SW480 (cell line): ENCODE measurements around the gene EYS.
"Not testable (repeated sequence)": the region's sequence is repeated elsewhere in the genome, so short reads cannot be mapped to it uniquely, and the experiment has no call there.

Experiments used
- DNase-seq: peaks from one replicate; pipeline ENCODE4 v3.0.0-alpha.2; 2016; ENCODE audit warnings: low spot score

Gene EYS

DNA sequence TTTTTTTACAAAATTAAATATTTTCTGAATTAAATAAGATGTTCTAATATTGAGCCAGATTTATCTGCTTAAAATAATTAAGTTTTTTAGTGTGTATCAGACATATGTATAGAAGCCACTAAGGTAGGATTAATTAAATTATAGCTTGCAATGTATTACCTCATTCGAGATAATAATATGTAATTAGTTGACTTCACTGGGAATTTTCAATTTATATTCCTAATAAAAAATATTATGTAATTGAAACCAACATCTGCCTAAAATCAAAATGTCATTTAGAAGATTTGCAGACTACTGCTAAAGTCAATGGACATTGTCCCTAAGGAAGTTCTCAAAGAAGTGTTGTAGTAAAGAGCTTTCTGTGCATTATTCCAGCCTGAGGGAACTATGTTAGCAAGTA is 254.7 kb downstream of the EYS start:
- no peak for DNase-seq

DNA sequence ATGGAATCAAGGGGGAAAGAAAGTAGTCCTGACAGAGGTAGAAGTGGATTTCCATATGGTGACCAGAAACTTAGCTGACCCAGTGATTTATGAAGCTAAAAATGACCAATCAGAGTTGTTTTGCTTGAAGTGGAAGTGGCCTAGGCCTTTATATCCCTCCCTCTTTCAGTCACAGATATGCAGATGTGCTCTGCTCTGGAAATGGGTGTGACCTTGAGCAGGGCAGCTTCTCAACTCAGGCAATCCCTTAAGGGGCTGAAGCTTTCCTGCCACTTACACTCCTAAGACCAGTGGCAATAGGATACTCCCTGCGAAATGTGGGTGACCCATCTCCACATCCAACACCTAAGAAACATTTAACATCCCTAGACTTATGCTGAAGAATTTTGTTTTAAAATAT is 256.6 kb downstream of the EYS start:
- no peak for DNase-seq

DNA sequence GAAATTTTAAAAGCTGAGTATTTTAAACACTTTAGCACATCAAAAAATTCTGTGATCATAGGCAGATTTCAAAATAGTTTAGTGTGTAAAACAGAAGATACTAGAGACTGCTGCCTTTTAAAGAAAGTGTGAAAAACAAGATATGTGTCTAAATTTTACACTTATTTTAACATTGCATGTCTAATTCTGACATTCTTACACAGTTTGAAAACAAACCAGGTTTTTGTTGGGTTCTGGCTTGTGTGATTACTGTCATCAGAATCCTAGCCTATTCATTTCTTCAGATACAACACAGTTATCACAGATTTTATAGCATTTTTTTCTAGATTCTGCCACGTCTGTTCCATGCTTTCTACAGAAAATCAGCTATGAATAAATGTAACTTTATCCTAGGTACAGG is 257.1 kb downstream of the EYS start:
- DNase-seq = no peak

DNA sequence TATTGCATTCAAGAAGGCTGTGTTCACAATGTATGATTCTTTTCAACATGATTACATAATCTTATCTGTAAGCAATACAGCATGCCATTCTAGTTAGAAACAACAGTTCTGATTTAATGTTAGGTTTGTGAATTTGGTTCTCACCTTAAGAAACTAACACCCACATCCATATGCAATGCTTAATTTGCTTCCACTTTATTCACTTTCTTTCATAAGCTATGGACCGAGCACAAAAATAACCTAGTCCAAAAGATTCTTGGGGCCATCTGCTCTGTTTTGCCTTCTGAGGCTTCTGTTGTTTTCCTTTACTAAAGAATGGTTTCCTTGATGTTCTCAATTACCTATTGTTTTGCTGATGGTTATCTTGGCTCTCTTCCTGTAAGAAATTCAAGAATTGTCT is 258.2 kb downstream of the EYS start:
- DNase-seq = no peak

DNA sequence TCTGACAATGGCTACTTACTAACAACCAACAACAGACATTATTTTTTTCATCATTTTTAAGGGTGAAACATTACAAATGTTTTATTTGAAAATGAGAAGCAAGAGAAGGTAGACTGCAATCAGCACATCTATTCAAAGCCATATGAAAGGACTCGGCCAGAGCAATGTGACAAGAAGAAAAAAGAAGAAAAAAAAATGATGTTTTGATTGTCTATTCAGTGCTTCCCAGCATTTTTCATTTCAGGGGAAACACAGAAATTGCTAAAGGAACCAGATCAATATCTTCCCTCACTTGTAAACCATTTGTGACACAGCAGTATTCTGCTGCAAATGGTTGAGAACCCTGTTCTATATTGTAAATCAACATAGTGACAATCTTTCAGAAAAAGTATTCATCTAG is 270.7 kb downstream of the EYS start:
- no peak for DNase-seq

DNA sequence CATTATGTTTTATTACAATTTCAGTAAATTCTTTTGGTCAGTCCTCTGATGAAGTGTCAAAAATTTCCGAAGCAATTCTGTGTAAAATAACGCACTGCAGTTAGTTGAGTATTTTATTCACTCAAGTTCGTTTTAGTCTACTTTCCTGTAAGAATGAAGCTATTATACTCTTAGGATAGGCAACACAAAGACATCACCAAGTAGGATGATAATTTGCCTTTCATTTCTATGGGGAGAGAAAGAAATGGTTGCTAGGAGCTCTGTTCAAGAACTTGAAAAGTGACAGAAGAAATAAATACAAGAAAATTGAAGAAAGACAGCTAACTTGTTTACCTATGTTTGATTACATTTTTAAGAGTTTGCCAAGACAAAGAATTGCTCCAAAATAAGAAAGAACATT is 290.4 kb downstream of the EYS start:
- no peak for DNase-seq

DNA sequence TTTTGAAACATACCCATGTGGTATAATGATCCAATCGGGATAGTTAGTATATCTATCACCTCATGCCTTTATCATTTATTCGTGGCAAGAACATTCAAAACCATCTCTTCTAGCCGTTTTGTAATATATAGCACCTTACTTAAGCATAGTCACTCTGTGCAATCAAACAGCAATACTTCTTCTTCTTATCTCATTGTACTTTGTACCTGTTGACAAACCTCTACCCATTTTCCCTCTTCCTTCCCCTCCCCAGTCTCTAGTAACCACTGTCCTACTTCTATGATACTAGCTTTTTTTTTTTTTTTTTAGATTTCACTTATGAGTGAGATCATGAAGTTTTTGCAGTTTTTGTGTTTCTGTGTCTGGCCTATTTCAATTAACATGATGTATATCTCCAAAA is 296.7 kb downstream of the EYS start:
- no peak for DNase-seq

DNA sequence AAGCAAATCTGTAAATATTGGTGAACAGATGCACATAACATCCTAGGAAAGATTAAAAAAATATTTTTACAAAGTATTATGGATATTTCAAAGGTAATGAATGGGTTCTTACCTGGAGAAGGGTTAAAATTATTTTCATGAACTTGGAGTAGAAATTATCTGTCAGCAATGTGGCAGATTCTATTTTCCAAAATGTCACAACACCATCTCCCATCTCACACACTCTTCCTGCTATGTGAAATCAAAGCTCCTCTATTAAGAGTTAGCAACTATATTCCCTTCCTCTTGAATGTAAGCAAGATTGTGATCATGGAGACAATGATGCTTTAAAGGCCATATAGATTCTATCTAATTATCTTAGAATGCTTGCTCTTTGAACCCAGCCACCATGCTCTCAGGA is 304.5 kb downstream of the EYS start:
- DNase-seq = no peak

DNA sequence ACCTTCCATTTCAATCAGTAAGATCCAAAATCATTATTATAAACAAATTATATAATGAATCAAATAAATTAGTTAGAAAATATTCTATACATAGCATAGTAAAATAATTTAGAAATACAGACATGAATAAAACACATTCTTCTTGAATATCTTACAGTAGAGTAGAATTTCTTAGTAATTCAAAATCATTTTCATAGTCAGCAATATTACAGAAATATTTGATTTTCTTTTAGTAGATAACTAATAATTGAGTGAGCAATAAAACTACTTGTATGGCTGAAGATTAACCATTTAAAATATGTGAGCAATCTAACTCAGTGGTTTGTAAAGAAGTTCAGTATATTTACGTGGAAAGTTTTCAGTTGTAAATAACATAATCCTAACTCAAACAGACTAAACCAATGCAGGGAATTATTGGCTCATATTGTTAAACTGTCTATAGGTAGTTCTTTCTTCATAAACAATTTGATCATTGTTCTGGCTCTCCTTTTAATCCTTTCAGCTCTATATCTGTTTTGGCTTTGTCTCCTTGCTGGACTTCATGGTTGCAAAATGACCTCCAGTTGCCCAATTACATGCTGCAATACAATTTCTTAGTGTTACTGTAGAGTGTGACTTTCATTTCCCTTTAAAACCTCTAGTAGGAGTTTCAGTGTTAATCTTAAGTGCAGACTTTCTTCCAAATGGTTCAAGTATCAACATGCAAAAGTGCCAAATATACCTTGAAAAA is 307.5 kb downstream of the EYS start:
- DNase-seq = no peak

DNA sequence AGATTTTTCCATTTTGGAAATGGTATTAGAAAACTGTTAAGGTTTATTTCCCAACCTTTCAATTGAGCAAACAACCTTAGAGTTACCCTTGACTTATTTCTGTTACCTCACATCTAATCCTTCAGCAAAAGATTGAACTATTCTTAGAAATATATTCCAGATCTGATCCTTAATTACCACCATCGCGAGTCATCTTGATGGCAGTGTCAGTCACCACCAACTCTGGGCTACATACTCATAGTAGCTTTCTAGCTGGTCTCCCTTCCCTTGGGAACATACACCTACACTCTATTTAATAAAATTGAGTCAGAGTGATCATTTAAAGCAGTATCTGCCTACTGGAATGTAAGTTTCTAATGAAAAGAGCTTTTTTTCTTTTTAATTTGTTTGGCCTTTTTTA is 308.2 kb downstream of the EYS start:
- no peak for DNase-seq

DNA sequence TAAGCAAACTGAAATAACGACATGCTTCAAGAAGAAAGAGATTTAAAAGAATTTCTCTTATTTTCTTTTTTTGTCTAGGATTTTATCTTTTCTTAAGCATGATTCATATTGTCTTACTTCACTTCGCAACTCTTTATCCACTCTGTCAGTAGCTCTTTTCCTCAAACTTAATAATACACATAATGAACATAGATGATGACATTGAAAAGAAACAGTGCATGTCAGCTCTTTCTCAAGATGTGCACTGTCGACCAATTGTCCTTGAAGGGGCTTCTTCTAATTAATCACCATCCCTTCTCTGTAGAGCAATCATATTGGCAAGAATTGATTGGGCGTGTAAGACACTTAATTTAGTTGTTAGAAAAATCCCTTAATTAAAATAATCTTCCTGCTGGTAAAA is 356.5 kb downstream of the EYS start:
- no peak for DNase-seq

DNA sequence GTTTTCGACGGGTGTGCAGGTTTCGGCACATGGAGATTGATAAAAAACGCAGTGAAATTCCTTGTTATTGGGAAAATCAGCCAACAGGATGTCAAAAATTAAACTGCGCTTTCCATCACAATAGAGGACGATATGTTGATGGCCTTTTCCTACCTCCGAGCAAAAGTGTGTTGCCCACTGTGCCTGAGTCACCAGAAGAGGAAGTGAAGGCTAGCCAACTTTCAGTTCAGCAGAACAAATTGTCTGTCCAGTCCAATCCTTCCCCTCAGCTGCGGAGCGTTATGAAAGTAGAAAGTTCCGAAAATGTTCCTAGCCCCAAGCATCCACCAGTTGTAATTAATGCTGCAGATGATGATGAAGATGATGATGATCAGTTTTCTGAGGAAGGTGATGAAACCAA is 404.4 kb downstream of the EYS start:
- DNase-seq = not testable (repeated sequence)

DNA sequence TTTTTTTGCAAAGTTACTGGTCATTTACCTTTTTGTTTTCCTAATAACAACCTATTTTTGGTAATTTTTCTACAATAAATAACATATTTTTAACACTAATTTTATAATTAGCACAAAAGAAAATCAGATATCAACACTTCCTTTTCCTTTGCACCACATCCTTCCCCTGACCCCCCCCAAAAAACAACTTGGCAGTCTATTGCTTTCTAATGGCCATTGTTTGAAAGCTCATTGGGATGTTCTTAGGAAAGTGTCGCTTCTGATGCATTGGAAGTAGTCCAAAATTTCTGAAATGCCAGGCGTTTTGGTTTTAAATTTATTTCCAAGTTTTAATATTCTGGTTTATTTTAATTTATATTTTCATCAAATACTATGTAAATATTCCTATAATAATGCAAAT is 407.8 kb downstream of the EYS start:
- no peak for DNase-seq

DNA sequence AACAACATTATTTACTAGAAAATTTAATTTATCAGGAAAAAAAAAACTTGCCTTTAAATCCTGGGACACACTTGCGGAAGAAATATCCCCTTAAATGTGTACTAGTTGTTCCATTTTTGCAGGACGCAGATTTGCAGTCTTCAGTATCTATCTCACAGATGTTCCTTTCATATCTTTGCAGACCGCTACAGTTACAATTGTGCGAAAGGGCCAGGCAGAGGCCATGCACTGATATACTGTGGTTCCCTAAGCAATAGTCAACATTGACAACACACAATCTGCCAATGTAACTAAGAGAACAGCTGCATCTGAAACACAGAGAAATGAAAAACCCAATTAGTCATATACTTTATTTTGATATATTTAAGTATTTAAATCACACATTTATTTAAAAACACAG is 411.2 kb downstream of the EYS start:
- DNase-seq = no peak

DNA sequence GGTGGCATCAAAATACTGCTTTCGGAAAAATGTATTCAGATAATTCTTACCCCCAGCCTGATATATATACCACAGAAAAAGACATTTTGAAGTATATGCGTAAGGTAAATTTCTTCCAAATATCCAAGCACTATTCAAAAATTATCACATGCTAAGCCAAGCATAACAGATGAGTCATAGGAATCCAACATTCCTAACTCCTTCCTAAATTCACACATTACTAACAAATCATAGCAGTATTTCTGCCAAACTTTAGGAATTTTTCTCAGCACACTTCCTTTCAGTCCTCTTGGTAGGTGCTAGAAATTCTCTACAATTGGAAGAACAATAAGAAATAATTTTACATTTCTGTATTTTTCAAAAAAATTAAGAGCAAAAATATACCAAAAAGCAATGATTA is 417.5 kb downstream of the EYS start:
- no peak for DNase-seq

DNA sequence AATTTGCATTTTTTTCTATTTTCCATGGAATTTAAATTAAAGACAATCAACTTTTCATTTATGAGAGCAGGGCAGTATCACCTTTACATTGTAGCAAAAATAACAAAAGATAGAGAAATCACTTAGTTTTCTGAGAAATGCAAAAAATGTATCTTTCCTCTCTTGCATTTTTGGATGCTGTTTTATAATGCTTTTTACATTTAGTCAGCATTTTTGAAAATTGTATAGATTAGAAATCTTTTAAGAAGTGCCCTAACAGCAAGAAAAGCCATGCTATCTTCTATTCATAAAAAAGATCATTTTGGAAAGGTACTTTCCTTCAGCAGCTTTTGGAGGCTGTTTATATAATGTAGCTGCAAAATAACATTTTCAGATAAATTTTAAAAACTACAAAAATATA is 421.8 kb downstream of the EYS start:
- no peak for DNase-seq

DNA sequence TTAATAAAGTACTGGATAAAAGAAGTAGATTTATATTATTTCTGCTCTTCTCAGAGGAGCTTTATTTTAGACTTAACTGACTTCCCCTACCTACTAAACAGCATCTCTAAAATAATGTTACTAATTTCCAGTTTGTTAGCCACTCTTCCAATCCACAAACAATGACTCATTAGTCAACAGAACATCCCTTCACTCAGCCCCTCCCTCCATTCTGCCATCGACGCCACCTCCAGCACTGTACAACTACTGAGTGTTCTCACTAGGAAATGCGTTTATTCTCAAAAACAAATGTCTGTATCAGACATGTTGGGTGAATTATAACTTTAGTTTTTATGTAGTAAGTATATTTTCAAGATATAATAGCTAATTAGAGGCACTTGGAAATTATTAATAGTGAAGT is 427.0 kb downstream of the EYS start:
- no peak for DNase-seq

DNA sequence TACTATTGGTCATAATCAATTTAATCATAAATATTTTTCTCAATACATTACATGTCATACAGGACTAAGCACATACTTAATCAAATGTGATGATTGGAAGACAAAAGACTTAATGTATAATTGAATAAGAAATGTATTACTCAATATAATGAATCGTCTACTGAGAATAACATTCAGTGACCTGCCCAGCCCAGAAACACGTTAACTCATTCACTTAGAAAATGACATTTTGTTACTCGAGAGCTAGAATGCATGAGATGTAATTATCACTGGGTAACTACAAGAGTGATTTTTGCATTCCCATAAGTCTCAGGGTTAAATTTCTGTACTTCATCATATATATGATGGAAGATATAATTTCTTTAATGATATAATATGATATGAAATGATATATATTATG is 444.8 kb downstream of the EYS start:
- no peak for DNase-seq

DNA sequence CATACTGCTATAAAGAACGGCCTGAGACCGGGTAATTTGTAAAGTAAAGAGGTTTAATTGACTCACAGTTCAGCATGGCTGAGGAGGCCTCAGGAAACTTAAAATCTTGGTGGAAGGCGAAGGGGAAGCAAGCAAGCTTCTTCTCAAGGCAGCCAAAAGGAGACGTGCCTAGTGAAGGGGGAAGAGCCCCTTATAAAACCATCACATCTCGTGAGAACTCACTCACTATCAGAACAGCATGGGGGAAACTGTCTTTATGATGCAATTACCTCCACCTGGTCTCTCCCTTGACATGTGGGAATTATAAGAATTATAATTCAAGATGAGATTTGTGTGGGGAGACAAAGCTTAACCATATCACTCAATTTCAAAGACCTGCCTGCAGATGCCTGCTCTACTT is 447.0 kb downstream of the EYS start:
- no peak for DNase-seq

DNA sequence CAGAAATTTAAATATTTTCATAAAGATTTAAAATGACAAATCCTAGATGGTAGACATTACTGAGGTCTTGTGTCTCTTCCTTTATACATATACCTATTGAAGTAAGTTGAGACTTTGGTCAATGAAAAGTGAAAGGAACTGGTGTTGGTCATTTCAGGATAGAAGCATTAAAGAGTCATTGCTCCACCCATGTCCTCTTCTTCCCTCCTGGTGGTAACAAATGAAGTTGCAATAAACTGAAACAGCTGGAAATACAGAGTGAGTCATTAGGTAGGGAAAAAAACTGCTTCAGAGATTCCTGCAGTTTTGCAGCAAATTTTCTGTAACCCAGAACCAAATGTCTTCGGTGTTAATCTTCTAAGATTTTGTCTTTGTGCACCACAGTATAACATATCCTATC is 448.0 kb downstream of the EYS start:
- DNase-seq = peak; percentile 16

DNA sequence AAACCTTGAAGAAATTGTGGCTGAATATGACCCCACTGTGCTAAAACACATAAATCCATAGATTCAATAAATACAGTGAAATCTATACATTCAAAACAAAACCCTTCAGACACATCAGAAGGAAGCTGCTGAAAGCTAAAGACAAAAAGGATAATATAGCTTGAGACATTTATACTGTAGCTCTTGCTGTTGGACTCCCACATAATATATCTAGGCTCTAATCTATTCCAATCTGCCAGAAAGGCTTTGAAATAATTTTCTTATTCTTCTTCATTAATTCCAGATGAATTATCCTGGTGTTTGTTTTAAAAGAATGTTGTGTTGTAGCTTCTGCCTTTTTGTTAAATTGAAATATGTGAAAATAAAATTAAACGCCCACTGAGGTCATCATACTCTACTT is 454.0 kb downstream of the EYS start:
- DNase-seq = no peak

DNA sequence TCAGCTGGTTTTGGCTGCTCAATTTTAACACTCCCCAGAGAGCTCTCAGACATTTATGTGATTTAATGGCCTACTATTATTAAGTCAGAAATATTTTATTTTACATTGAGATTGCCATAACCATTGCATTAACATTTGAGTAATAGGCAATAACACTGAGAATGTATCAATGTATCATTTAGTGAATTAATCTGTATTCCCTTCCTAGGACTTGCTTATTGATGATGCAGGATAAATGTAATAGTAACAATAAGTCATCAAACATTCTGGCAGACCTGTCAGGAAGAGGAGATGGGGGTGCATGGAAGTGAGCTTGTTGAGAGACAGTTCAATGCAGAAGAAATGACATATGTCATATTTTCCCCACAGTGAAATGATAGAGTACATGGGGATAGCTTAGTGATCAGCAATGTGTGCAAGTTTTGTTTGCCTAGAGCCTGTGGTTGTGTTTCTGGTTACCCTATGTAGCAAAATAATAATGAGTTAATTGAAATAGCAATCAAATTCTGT is 458.9 kb downstream of the EYS start:
- no peak for DNase-seq

DNA sequence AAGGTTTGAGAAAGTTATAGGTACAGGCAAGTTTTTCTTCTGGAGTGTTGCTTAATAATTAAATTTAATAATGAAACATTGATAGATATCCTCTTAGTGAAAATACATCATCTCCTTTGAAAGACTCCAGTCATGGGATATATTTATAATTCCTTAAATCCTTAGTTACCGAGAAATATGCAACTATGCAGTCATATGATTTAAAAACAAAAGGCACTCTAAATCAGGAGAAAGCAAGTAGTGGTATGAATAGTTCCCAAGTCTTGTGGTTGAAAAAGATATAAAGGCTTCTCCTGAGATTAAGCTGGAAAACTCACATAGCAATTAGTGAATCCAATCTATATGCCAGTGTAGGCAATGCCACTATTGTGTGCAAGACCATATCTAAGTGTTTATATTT is 475.4 kb downstream of the EYS start:
- no peak for DNase-seq

DNA sequence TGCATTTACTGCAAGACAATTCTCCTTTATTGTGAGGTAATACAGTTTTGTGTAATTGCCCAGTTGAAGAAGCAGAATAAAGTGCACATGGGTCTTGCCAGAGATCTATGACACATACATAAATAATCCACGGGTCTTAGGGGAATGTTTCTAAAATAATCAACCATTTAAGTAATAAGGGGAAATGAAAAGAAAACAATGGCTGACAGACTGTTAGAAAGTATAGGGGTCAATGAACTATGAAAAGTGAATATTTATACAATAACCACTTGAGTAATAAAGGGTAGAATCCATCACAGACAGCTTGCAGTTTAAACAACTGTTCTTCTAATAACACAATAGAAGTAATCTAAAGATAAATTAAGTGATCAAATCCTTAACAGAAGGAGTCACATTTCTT is 477.2 kb downstream of the EYS start:
- no peak for DNase-seq

DNA sequence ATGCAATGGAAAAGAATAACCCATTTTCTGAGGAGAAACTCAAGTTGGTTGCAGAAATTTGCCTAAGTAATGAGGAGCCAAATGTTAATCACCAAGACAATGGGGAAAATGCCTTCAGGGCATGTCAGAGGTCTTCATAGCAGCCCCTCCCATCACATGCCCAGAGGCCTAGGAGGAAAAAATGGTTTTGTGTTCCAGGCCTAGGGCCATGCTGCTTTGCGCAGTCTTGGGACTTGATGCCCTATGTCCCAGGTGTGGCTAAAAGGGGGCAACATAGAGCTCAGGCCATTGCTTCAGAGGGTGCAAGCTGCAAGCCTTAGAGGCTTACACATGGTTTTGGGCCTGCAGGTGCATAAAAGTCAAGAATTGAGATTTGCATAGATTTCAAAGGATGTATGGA is 485.9 kb downstream of the EYS start:
- DNase-seq = no peak
